Stomach smooth muscle (tissue), 2 donors: Measurements from ENCODE around the gene WFS1.

Source experiments
- H3K27ac ChIP-seq: one replicate; pipeline ENCODE4 v1.7.0; 2013; ENCODE audit warnings: mild to moderate bottlenecking, low read length, inconsistent platforms
- H3K27me3 ChIP-seq, 2 donors: one replicate each; pipeline ENCODE4 v1.7.0; 2013; ENCODE audit warnings: low read length in 2 of 2; ENCODE audit not compliant: insufficient read depth in 2 of 2, control insufficient read depth in 1 of 2
- H3K36me3 ChIP-seq, 2 donors: one replicate each; pipeline ENCODE4 v1.7.0; 2013; ENCODE audit warnings: low read length in 2 of 2; ENCODE audit not compliant: control insufficient read depth in 2 of 2, insufficient read depth in 2 of 2
- H3K4me1 ChIP-seq: one replicate; pipeline ENCODE4 v1.7.0; 2013; ENCODE audit warnings: low read length; ENCODE audit not compliant: control insufficient read depth, insufficient read depth
- H3K4me3 ChIP-seq, 2 donors: one replicate each; pipeline ENCODE4 v1.7.0; 2013; ENCODE audit warnings: low read length in 2 of 2
- H3K9ac ChIP-seq, 2 donors: one replicate each; pipeline ENCODE4 v1.7.0; 2013; ENCODE audit warnings: low read length in 2 of 2, mild to moderate bottlenecking in 1 of 2
- H3K9me3 ChIP-seq, 2 donors: one replicate each; pipeline ENCODE4 v1.7.0; 2013; ENCODE audit warnings: low read length in 2 of 2; ENCODE audit not compliant: control insufficient read depth in 2 of 2
- donor health status: healthy.
- donor health status: Pancreatic carcinoma.

The WFS1 gene

GRCh38 chr4:6235901-6236640, 33.6 kb upstream of the WFS1 start:
- H3K9me3 ChIP-seq: no peaks in the 10 kb centered on the region
- H3K27me3 ChIP-seq: peaks cover 10 to 17% of the 10 kb centered on the region in 2 donors
- H3K9ac ChIP-seq: no peak overlapping the region
- no peaks in the 10 kb centered on the region for H3K36me3 ChIP-seq
- H3K4me3 ChIP-seq: no peak overlapping the region
- no peak overlapping the region for H3K27ac ChIP-seq
- H3K4me1 ChIP-seq: peaks cover 2% of the 10 kb centered on the region

- peaks cover 12 to 18% of the 10 kb centered on the region in 2 donors for H3K27me3 ChIP-seq
- H3K9me3 ChIP-seq: no peaks in the 10 kb centered on the region
- peaks cover 2% of the 10 kb centered on the region for H3K4me1 ChIP-seq
- no peaks in the 10 kb centered on the region for H3K36me3 ChIP-seq
- H3K9ac ChIP-seq: no peak overlapping the region
- H3K4me3 ChIP-seq: no peak overlapping the region
- H3K27ac ChIP-seq: no peak overlapping the region
These were observed 32.7 kb upstream of the WFS1 start for GRCh38 chr4:6236816-6237390.

DNA sequence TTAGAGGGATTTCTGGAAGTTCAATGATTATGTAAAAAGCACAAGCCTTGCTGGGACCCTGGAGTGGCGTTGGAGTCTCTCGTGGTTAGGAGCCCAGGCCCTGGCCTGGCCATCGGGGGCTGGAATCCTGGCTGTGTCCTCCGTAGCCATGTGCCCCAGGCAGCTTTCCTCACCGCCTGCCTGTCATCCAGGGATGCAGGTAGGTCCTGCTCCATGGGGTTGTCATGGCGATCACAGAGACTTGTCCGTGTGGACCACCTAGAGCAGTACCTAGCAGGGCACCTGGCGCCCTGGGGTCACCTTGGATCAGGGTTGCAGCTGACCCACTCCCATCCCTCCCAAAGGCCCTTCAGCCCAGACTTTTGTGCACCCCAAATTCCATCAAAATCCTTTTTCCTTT, 30.2 kb upstream of the WFS1 start:
- Histone ChIP-seq H3K4me3 (no peak overlapping the region), H3K36me3 (no peaks in the 10 kb centered on the region), H3K9ac (no peak overlapping the region), H3K27ac (no peak overlapping the region), H3K9me3 (peaks cover 0 to 6% of the 10 kb centered on the region in 2 donors), H3K4me1 (peaks cover 2% of the 10 kb centered on the region), H3K27me3 (peaks cover 11 to 34% of the 10 kb centered on the region in 2 donors)

GRCh38 chr4:6239968-6240367, 29.7 kb upstream of the WFS1 start:
- no peak overlapping the region for H3K27ac ChIP-seq
- peaks cover 11 to 32% of the 10 kb centered on the region in 2 donors for H3K27me3 ChIP-seq
- no peak overlapping the region for H3K4me3 ChIP-seq
- H3K36me3 ChIP-seq: no peaks in the 10 kb centered on the region
- H3K9me3 ChIP-seq: peaks cover 0 to 6% of the 10 kb centered on the region in 2 donors
- no peak overlapping the region for H3K9ac ChIP-seq
- peaks cover 2% of the 10 kb centered on the region for H3K4me1 ChIP-seq

GRCh38 chr4:6241062-6241845, 28.4 kb upstream of the WFS1 start:
- Histone ChIP-seq H3K9me3 (peaks cover 0 to 6% of the 10 kb centered on the region in 2 donors), H3K4me1 (peaks cover 11% of the 10 kb centered on the region), H3K27me3 (peaks cover 16 to 35% of the 10 kb centered on the region in 2 donors), H3K4me3 (no peak overlapping the region), H3K36me3 (no peaks in the 10 kb centered on the region), H3K9ac (no peak overlapping the region), H3K27ac (no peak overlapping the region)

DNA sequence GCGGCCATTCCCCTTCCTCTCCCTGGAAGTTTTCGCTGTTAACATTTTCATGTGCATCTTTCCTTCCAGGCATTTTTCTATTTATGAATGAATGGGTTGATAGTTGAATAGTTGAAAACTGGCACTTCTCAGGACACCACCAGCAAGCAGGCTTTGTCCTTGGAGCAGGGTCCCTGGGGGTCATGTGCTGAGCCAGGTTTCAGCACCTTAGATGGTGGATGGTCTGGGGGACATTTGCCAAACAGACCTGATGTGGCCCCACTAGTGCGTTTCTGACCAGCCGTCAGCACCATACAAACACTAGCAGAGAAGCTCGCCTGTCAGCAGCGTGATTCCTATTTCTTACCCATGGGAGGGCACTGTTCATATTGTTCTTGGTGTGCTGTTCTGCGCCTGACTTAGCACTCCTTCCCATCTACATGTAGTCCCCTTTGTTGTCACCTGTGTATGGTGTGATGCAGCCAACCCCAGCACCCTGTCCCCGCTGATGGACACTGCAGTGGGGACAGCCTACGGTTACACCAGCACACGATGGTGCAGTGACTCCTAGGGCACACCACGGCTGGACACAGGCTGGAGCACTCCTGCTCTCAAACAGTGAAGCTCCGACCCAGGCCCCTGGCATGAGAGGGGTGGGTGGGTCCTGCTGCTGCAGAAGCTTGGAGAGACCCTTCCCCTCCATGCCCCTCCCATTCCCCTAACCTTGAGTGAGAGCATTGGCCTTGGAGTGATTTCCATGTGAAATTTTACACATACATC, 27.2 kb upstream of the WFS1 start:
- H3K4me3 ChIP-seq: no peak overlapping the region
- peaks cover 10% of the 10 kb centered on the region for H3K4me1 ChIP-seq
- H3K27ac ChIP-seq: no peak overlapping the region
- H3K9ac ChIP-seq: no peak overlapping the region
- peaks cover 18 to 41% of the 10 kb centered on the region in 2 donors for H3K27me3 ChIP-seq
- H3K36me3 ChIP-seq: no peaks in the 10 kb centered on the region
- peaks cover 0 to 6% of the 10 kb centered on the region in 2 donors for H3K9me3 ChIP-seq

DNA sequence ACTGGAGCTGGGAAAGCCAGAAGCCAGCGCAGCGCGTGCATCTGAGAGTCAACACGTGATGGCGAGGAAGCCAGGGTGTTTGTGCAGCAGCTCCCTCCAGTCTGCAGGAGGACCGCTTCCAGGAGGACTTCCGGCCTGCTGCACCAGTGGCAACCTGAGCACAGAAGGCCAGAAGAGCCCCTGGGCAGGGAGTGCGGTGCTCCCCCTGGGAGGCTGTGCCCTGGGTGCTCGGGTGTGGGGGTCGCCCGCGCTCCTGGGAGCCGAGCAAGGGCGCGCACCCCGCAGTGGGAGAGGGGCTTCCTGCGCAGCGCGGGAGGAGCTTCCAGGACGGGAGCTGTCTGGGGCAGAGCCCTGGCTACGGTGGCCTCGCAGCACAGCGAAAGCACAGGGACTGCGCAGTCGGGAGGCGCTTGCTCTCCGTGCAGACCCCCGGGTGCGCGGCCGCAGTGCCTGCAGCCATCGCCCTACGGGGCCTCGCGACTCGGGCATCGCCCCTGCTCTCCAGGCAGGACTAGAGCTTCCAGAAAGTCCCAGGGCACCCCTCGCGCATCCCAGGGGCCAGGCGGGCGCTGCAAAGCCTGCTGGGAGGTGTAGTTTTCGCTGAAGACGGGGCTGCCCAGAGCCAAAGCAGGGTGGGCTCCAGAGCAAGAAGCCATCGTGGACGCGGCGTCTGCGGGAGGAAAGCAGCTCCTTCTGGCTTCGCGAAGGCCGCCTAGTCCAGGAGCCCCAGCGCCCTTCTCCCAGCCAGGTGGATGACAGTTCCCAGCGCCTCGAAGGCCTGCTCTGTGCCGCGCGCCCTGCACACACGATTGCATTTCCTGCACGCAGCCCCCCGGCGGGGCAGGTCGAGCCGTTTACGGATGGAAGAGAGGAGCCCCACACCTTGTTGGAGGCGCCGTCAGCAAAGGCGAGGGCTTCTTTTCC, 24.1 kb upstream of the WFS1 start:
- Histone ChIP-seq H3K9ac (peak overlapping the region in 1 of 2 donors; percentile 18), H3K4me3 (peak overlapping the region; percentile 59 to 60), H3K27me3 (peaks cover 16 to 50% of the 10 kb centered on the region in 2 donors), H3K27ac (no peak overlapping the region), H3K4me1 (peaks cover 10% of the 10 kb centered on the region), H3K9me3 (peaks cover 0 to 6% of the 10 kb centered on the region in 2 donors), H3K36me3 (no peaks in the 10 kb centered on the region)

DNA sequence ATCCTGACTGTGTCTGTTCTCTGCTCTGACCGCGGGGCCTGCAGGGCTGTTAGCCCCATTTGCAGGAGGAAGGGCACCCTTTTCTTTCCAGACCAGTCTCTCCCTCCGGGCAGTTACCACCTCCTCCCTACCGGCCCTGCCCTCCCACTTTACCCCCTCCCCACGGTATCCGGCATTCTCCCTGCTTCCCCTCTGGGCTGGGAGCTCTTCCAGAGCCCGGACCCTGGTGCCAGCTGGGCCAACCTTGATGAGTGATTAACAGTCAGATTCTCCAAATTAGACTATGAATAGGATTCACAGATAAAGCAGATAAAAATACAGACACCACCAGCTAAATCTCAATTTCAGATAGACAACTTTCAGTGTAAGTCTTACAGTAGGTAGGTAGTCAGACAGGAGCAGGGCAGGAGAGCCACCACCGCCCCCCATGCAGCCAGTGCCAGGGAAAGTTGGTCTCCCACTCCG, 23.4 kb upstream of the WFS1 start:
- no peak overlapping the region for H3K9ac ChIP-seq
- H3K9me3 ChIP-seq: peaks cover 0 to 6% of the 10 kb centered on the region in 2 donors
- peaks cover 18 to 50% of the 10 kb centered on the region in 2 donors for H3K27me3 ChIP-seq
- peaks cover 10% of the 10 kb centered on the region for H3K4me1 ChIP-seq
- no peaks in the 10 kb centered on the region for H3K36me3 ChIP-seq
- no peak overlapping the region for H3K27ac ChIP-seq
- H3K4me3 ChIP-seq: peak overlapping the region in 1 of 2 donors; percentile 60

- H3K9me3 ChIP-seq: peaks cover 0 to 6% of the 10 kb centered on the region in 2 donors
- no peak overlapping the region for H3K4me3 ChIP-seq
- H3K27ac ChIP-seq: no peak overlapping the region
- no peak overlapping the region for H3K9ac ChIP-seq
- H3K4me1 ChIP-seq: peaks cover 10% of the 10 kb centered on the region
- H3K36me3 ChIP-seq: no peaks in the 10 kb centered on the region
- peaks cover 15 to 45% of the 10 kb centered on the region in 2 donors for H3K27me3 ChIP-seq
These were observed 21.3 kb upstream of the WFS1 start for GRCh38 chr4:6248394-6248793.
